Measurements from ENCODE around the gene DCLK2. TPM values are rescaled to one million over a fixed set of nuclear protein-coding genes. Genes with fewer than 3 reads are reported as not detected.

Gene DCLK2
- total RNA-seq, 6 experiments from 2014 or later, result 0.35 to 1.8 (median 0.68) TPM

GRCh38 chr4:150087006-150087405, 8.8 kb downstream of the DCLK2 start:
- 69% methylated on average over 4 of the region's 4 CpGs for WGBS (ENCODE audit: insufficient coverage, low coverage, low lambda C conversion rate, missing lambda C conversion rate)
- H3K4me1 ChIP-seq, result no peaks in the 10 kb centered on the region
- H3K27me3 ChIP-seq, result no peaks in the 10 kb centered on the region
- H3K36me3 ChIP-seq, result no peaks in the 10 kb centered on the region
- DNase-seq, result no peak
- ATAC-seq, result no peak
- no peaks in the 10 kb centered on the region for H3K9me3 ChIP-seq
- TF ChIP-seq POLR2A (IDR thresholded peaks at IDR 0.05), result no peak
- H3K27ac ChIP-seq, result no peak overlapping the region
- no peak overlapping the region for H3K4me3 ChIP-seq
- intact Hi-C loops (cut with DNase I), result no loop called here

GRCh38 chr4:150089732-150090131, 11.5 kb downstream of the DCLK2 start:
- DNase-seq (no peak), ATAC-seq (no peak)
- H3K27ac ChIP-seq, result no peak overlapping the region
- intact Hi-C loops (cut with DNase I), result no loop called here
- H3K27me3 ChIP-seq, result no peaks in the 10 kb centered on the region
- H3K4me3 ChIP-seq, result no peak overlapping the region
- 60% methylated on average over 5 of the region's 5 CpGs for WGBS (ENCODE audit: insufficient coverage, low coverage, low lambda C conversion rate, missing lambda C conversion rate)
- H3K4me1 ChIP-seq, result no peaks in the 10 kb centered on the region
- TF ChIP-seq, protein P1, sequence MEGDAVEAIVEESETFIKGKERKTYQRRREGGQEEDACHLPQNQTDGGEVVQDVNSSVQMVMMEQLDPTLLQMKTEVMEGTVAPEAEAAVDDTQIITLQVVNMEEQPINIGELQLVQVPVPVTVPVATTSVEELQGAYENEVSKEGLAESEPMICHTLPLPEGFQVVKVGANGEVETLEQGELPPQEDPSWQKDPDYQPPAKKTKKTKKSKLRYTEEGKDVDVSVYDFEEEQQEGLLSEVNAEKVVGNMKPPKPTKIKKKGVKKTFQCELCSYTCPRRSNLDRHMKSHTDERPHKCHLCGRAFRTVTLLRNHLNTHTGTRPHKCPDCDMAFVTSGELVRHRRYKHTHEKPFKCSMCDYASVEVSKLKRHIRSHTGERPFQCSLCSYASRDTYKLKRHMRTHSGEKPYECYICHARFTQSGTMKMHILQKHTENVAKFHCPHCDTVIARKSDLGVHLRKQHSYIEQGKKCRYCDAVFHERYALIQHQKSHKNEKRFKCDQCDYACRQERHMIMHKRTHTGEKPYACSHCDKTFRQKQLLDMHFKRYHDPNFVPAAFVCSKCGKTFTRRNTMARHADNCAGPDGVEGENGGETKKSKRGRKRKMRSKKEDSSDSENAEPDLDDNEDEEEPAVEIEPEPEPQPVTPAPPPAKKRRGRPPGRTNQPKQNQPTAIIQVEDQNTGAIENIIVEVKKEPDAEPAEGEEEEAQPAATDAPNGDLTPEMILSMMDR (IDR thresholded peaks at IDR 0.05), result no peak
- TF ChIP-seq POLR2A (IDR thresholded peaks at IDR 0.05), result no peak
- no peaks in the 10 kb centered on the region for H3K9me3 ChIP-seq
- H3K36me3 ChIP-seq, result no peaks in the 10 kb centered on the region

DNA sequence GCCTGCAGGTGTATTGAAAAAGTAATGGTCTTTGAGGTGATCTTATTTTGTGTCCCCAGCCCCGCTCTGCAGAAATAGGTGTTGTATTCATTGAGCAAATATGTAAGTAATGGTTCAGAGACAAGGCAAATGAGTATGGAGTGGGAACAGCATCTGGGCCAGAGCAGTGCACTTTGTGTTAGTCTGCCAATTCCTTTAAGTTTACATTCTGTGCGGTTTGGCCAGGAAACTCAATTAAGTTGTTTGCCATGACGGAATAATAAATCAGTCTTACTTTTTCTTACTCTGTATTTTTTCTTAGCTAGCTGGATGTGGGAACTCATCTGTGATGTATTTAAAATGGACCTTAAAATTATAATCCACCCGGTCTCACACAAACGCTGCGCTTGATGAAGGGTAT, 12.6 kb downstream of the DCLK2 start:
- no peaks in the 10 kb centered on the region for H3K27me3 ChIP-seq
- ATAC-seq, result no peak
- H3K9me3 ChIP-seq, result no peaks in the 10 kb centered on the region
- no peaks in the 10 kb centered on the region for H3K4me1 ChIP-seq
- intact Hi-C loops (cut with DNase I), result no loop called here
- 74% methylated on average over 6 of the region's 6 CpGs for WGBS (ENCODE audit: insufficient coverage, low coverage, low lambda C conversion rate, missing lambda C conversion rate)
- H3K27ac ChIP-seq, result no peak overlapping the region
- DNase-seq, result no peak
- no peaks in the 10 kb centered on the region for H3K36me3 ChIP-seq
- H3K4me3 ChIP-seq, result no peak overlapping the region
- no peak for TF ChIP-seq POLR2A (IDR thresholded peaks at IDR 0.05)
- TF ChIP-seq, protein P1 (IDR thresholded peaks at IDR 0.05), result no peak

DNA sequence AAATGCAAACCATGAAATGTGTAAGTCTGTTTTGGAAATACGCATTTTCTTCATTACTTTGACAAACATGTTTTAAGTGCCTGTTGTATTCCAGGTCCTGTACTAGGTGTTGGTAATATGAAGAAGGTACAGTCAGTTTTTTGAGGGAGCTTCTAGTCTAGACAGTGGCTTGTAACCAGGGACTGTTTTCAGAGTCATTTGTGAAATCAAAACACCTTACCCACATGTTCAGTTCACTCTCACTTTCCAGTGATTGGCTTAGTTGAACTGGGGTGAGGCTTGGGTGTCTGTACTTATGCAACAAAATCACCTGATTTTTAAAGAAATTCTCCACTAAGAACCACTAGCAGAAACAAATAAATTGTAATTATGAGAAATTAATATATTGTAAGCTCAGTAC, 16.4 kb downstream of the DCLK2 start:
- intact Hi-C loops (cut with DNase I), result no loop called here

DNA sequence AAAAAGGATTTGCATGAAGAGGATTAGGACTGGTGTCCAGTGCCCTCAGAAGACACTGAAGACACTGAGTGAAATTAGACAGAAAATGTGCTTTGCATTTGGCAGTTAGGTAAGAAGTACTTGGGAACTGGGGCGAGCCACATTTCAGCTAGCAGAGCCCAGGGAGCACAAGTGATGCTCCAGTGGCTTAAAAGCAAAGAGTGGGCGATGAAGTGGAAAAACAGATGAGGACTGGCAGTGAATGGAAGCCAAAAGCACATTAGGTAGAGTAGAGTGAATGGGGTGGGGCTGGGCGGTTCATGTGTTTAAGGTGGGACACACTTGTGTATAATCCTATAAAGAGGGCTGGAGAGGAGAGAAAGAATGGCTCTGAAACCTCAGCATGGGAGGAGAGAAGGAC, 18.4 kb downstream of the DCLK2 start:
- Histone ChIP-seq H3K9me3 (no peaks in the 10 kb centered on the region), H3K27me3 (no peaks in the 10 kb centered on the region), H3K4me3 (no peak overlapping the region), H3K36me3 (no peaks in the 10 kb centered on the region), H3K27ac (no peak overlapping the region), H3K4me1 (no peaks in the 10 kb centered on the region)
- DNase-seq (no peak), ATAC-seq (no peak)
- TF ChIP-seq, protein P1 (IDR thresholded peaks at IDR 0.05), result no peak
- no peak for TF ChIP-seq POLR2A (IDR thresholded peaks at IDR 0.05)
- intact Hi-C loops (cut with DNase I), result no loop called here
- 42% methylated on average over 3 of the region's 3 CpGs for WGBS (ENCODE audit: insufficient coverage, low coverage, low lambda C conversion rate, missing lambda C conversion rate)

More for the DNA sequence above, 16.4 kb downstream of the DCLK2 start:
- H3K27me3 ChIP-seq, result no peaks in the 10 kb centered on the region
- no peak for TF ChIP-seq POLR2A (IDR thresholded peaks at IDR 0.05)
- TF ChIP-seq, protein P1 (IDR thresholded peaks at IDR 0.05), result no peak
- ATAC-seq (no peak), DNase-seq (no peak)
- 89% methylated on average over 1 of the region's 1 CpG for WGBS (ENCODE audit: insufficient coverage, low coverage, low lambda C conversion rate, missing lambda C conversion rate)
- H3K27ac ChIP-seq, result no peak overlapping the region
- H3K36me3 ChIP-seq, result no peaks in the 10 kb centered on the region
- no peaks in the 10 kb centered on the region for H3K4me1 ChIP-seq
- no peaks in the 10 kb centered on the region for H3K9me3 ChIP-seq
- H3K4me3 ChIP-seq, result no peak overlapping the region

Measured in right lobe of liver (tissue), 6 donors.